Fibroblast of villous mesenchyme (primary cell): ENCODE data around the gene ANO2. TPM values are rescaled to one million over a fixed set of nuclear protein-coding genes. Genes with fewer than 3 reads are reported as not detected.

ENCODE experiments used
- DNase-seq: peaks from one replicate; pipeline ENCODE4 v3.0.0-alpha.2; 2010; ENCODE audit warnings: low read depth
- H3K4me3 ChIP-seq: 2 replicates; pipeline ENCODE4 v1.5.1; 2011; ENCODE audit warnings: low read depth, mild to moderate bottlenecking, low read length
- total RNA-seq: library from RNA; depleted of rRNA; stranded (reverse); fragments of >200 nt; gene quantifications from 2 replicates; pipeline ENCODE4 v1.2.3, GENCODE V29; 2012
- TF ChIP-seq, protein P1 (sequence below): IDR thresholded peaks from 2 replicates; pipeline ENCODE4 v1.5.1; 2012; ENCODE audit warnings: low read depth, mild to moderate bottlenecking, low read length; ENCODE audit not compliant: insufficient read depth

ANO2 gene
- total RNA-seq, 1 donor = 0.43 TPM

DNA sequence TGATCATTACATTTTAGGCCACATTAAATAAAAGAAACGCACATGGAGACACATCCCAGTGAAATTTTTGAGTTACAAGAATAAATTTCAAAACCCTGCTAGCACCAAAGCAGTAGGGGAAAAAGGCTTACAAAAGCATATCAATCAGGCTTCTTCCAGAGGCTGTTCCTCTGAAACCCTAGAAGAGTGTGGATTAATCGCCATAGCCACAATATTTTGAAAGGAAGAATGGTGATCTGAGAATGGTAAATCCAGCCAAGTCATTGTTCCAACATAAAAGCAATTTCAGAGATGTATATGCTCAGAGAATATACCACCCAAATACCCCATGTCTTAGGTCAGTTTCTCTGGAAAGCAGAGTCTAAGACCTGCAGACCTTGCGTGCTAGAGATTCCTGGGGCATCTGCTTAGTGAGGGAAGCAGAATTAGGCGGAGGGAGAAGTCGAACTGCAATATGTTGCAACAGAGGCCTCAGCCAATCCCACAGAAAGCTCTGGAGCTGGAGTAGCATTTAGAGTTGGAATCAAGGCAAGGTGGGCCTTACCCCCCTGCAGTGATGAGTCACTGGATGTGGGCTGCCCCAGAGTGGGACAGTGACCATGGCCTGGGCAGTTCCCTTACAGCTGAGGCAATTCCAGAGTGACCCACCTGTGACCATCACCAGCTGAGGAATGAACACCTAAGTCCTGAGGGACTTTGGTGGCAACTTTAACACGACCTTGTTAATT, 387.9 kb downstream of the ANO2 start:
- TF ChIP-seq, protein P1, sequence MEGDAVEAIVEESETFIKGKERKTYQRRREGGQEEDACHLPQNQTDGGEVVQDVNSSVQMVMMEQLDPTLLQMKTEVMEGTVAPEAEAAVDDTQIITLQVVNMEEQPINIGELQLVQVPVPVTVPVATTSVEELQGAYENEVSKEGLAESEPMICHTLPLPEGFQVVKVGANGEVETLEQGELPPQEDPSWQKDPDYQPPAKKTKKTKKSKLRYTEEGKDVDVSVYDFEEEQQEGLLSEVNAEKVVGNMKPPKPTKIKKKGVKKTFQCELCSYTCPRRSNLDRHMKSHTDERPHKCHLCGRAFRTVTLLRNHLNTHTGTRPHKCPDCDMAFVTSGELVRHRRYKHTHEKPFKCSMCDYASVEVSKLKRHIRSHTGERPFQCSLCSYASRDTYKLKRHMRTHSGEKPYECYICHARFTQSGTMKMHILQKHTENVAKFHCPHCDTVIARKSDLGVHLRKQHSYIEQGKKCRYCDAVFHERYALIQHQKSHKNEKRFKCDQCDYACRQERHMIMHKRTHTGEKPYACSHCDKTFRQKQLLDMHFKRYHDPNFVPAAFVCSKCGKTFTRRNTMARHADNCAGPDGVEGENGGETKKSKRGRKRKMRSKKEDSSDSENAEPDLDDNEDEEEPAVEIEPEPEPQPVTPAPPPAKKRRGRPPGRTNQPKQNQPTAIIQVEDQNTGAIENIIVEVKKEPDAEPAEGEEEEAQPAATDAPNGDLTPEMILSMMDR = no peak
- H3K4me3 ChIP-seq = no peak overlapping the region
- DNase-seq = no peak

GRCh38 chr12:5556033-5556614, 388.9 kb downstream of the ANO2 start:
- DNase-seq = no peak
- no peak overlapping the region for H3K4me3 ChIP-seq
- TF ChIP-seq, protein P1 = peak; percentile 52

- TF ChIP-seq, protein P1 = no peak
- no peak for DNase-seq
- no peak overlapping the region for H3K4me3 ChIP-seq
These were observed 390.3 kb downstream of the ANO2 start for GRCh38 chr12:5554711-5555110.

- no peak overlapping the region for H3K4me3 ChIP-seq
- no peak for DNase-seq
- TF ChIP-seq, protein P1 = no peak
These were observed 396.0 kb downstream of the ANO2 start for GRCh38 chr12:5549011-5549410.

DNA sequence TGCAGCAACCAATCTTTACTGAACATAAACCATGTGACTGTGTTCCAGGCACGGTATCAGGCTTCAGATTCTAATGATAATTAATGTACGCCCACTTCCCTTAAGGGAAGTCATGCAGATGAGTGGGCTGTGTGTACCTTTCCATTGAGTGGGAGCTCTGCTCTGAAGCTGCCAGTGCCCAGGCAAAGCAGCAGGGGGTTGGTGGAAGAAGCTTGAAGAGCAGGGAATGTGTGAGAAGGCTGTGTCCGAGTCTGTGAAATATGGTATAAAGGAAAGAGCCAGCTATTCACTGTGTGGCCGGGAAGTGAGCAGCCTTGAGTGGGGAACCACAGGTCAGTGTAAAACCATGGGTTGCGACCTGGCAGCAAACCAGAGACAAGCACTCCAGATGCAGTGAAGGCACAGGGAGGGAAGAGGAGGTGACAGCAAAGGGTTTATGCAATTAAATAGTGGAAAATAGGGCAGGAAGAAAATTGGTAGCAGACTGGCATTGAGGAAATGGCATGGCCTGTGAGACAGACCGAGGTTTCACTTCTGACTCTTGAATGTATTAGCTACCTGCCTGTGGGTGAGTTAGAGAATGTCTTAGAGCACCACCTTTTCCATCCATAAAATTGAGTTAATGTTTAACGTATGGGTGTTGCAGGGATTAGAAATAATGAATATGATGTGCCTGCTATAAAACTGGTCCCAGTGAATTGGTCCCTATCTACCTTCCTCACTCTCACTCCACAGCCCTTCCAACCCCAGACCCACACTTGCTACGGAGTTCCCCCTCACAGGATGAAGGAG, 396.7 kb downstream of the ANO2 start:
- TF ChIP-seq, protein P1 = no peak
- DNase-seq = no peak
- no peak overlapping the region for H3K4me3 ChIP-seq

- TF ChIP-seq, protein P1 = no peak
These were observed 398.4 kb downstream of the ANO2 start for GRCh38 chr12:5546616-5547015.

More at GRCh38 chr12:5546616-5547015, 398.4 kb downstream of the ANO2 start:
- no peak for DNase-seq
- H3K4me3 ChIP-seq = no peak overlapping the region
